Smooth muscle cell (in vitro differentiated cells): ENCODE measurements around the gene WBP11. TPM values are rescaled to one million over a fixed set of nuclear protein-coding genes. Genes with fewer than 3 reads are reported as not detected.

Experiments
- DNase-seq: peaks from one replicate; lab custom pipeline; 2025; ENCODE audit not compliant: unreplicated experiment; lab: John Stamatoyannopoulos, UW
- H2AFZ ChIP-seq: fragments of 200-600 bp; sonication (generic); 2 replicates; pipeline ENCODE4 v1.6.0; 2016; ENCODE audit warnings: antibody characterized with exemption, low read depth, mild to moderate bottlenecking
- H3F3A ChIP-seq: fragments of 200-600 bp; sonication (generic); 2 replicates; pipeline ENCODE4 v1.6.0; 2017; ENCODE audit warnings: antibody characterized with exemption, low read depth
- H3K27ac ChIP-seq: fragments of 200-600 bp; sonication (generic); 2 replicates; pipeline ENCODE4 v1.5.1; 2016; ENCODE audit warnings: low read depth, mild to moderate bottlenecking
- H3K27me3 ChIP-seq: fragments of 200-600 bp; sonication (generic); 2 replicates; pipeline ENCODE4 v1.6.1; 2016; ENCODE audit warnings: low read depth, mild to moderate bottlenecking
- H3K36me3 ChIP-seq: fragments of 200-600 bp; sonication (generic); 2 replicates; pipeline ENCODE4 v1.5.1; 2016; ENCODE audit warnings: low read depth
- H3K4me1 ChIP-seq: fragments of 200-600 bp; sonication (generic); 2 replicates; pipeline ENCODE4 v1.5.1; 2016; ENCODE audit warnings: low read depth
- H3K4me2 ChIP-seq: fragments of 200-600 bp; sonication (generic); 2 replicates; pipeline ENCODE4 v1.6.0; 2016; ENCODE audit warnings: mild to moderate bottlenecking
- H3K4me3 ChIP-seq: fragments of 200-600 bp; sonication (generic); 2 replicates; pipeline ENCODE4 v1.5.1; 2016; ENCODE audit warnings: mild to moderate bottlenecking
- H3K79me2 ChIP-seq: fragments of 200-600 bp; sonication (generic); 2 replicates; pipeline ENCODE4 v1.6.0; 2016; ENCODE audit warnings: low read depth, mild to moderate bottlenecking
- H3K9ac ChIP-seq: fragments of 200-600 bp; sonication (generic); 2 replicates; pipeline ENCODE4 v1.6.0; 2016; ENCODE audit warnings: low read depth
- H3K9me3 ChIP-seq: fragments of 200-600 bp; sonication (generic); replicated peaks from 2 replicates; pipeline ENCODE4 v1.5.1; 2016; ENCODE audit warnings: low read depth
- H4K20me1 ChIP-seq: fragments of 200-600 bp; sonication (generic); 2 replicates; pipeline ENCODE4 v1.6.0; 2016; ENCODE audit warnings: low read depth
- CTCF ChIP-seq: fragments of 200-600 bp; sonication (generic); IDR thresholded peaks from 2 replicates; pipeline ENCODE4 v1.5.1; 2017; ENCODE audit warnings: borderline replicate concordance, mild to moderate bottlenecking, antibody characterized with exemption; ENCODE audit not compliant: insufficient read depth, poor library complexity, severe bottlenecking
- WGBS: methylation state at CpG from one replicate; pipeline ENCODE4 v1.1.7; 2016; ENCODE audit warnings: low lambda C conversion rate; 5-methylcytosine and 5-hydroxymethylcytosine counted together
- polyA plus RNA-seq: library from polyadenylated mRNA; unstranded; fragments of >200 nt; fragmentation: Nextera tagmentation; extraction: Ambion mirVana; gene quantifications from 2 replicates; pipeline ENCODE4 v1.2.1, GENCODE V29; 2016
- total RNA-seq: library from RNA; depleted of rRNA; stranded (reverse); fragments of >200 nt; gene quantifications from 2 replicates; pipeline ENCODE4 v1.2.3, GENCODE V29; 2014

WBP11 gene
- total RNA-seq: 20.6 and 24.2 TPM in 2 replicates
- 55.7 and 56.8 TPM in 2 replicates for polyA plus RNA-seq

- H4K20me1 ChIP-seq: peaks cover 12% of the 10 kb centered on the region
- WGBS: under 1% methylated on average over 50 of the region's 50 CpGs
- H3F3A ChIP-seq: no peaks in the 10 kb centered on the region
- H3K79me2 ChIP-seq: peaks cover 51% of the 10 kb centered on the region
- no peaks in the 10 kb centered on the region for H3K27me3 ChIP-seq
- peak within 1 kb of the TSS; percentile 99 for H2AFZ ChIP-seq
- H3K9me3 ChIP-seq: no peaks in the 10 kb centered on the region
- H3K9ac ChIP-seq: peak within 1 kb of the TSS; percentile 99
- peak; percentile 52 for DNase-seq
- TF ChIP-seq CTCF: no peak
- H3K4me1 ChIP-seq: peaks cover 18% of the 10 kb centered on the region
- H3K27ac ChIP-seq: peak within 1 kb of the TSS; percentile 97
- H3K4me2 ChIP-seq: peak within 1 kb of the TSS; percentile 96
- H3K4me3 ChIP-seq: peak within 1 kb of the TSS; percentile 91
- H3K36me3 ChIP-seq: peaks cover under 1% of the 10 kb centered on the region
These were observed at the start of gene WBP11, which contains the start of gene C12orf60 for GRCh38 chr12:14803011-14803829. Gene WBP11 (minus strand): TSS chr12:14803478. CDS start chr12:14801383, 2,095 bp downstream. Gene C12orf60 (plus strand): TSS chr12:14803670. CDS start chr12:14822936, 19,266 bp downstream.

- H3K9ac ChIP-seq: no peak overlapping the region
- peaks cover 17% of the 10 kb centered on the region for H3K4me1 ChIP-seq
- peak overlapping the region; percentile 73 for H3K27ac ChIP-seq
- H3K27me3 ChIP-seq: no peaks in the 10 kb centered on the region
- no peak for DNase-seq
- H3K79me2 ChIP-seq: no peaks in the 10 kb centered on the region
- H2AFZ ChIP-seq: peak overlapping the region; percentile 79
- peaks cover 9% of the 10 kb centered on the region for H3F3A ChIP-seq
- H4K20me1 ChIP-seq: no peaks in the 10 kb centered on the region
- H3K36me3 ChIP-seq: no peaks in the 10 kb centered on the region
- no peak for TF ChIP-seq CTCF
- H3K4me3 ChIP-seq: no peak overlapping the region
- H3K9me3 ChIP-seq: no peaks in the 10 kb centered on the region
- H3K4me2 ChIP-seq: no peak overlapping the region
These were observed 49.6 kb upstream of the WBP11 start for GRCh38 chr12:14852880-14853279.

- Histone ChIP-seq H4K20me1 (no peaks in the 10 kb centered on the region), H3K4me3 (no peak overlapping the region), H3K27me3 (no peaks in the 10 kb centered on the region), H3K27ac (peak overlapping the region; percentile 85), H3K9me3 (no peaks in the 10 kb centered on the region), H3K9ac (no peak overlapping the region), H3K79me2 (no peaks in the 10 kb centered on the region), H3F3A (peaks cover 9% of the 10 kb centered on the region), H3K36me3 (no peaks in the 10 kb centered on the region), H2AFZ (no peak overlapping the region), H3K4me2 (no peak overlapping the region), H3K4me1 (peaks cover 17% of the 10 kb centered on the region)
- no peak for DNase-seq
- 81% methylated on average over 1 of the region's 1 CpG for WGBS
- TF ChIP-seq CTCF: no peak
These were observed 47.8 kb upstream of the WBP11 start for GRCh38 chr12:14850929-14851663.
